KMS-11 (cell line): ENCODE data around the gene GRAMD2A.

Source experiments
- H2AFZ ChIP-seq: fragments of 200-600 bp; sonication (generic); 2 replicates; pipeline ENCODE4 v1.6.1; 2016; ENCODE audit warnings: antibody characterized with exemption, mixed run types, low read depth
- H3K27ac ChIP-seq: fragments of 200-600 bp; sonication (generic); 2 replicates; pipeline ENCODE4 v1.6.1; 2016; ENCODE audit warnings: mild to moderate bottlenecking, mixed run types
- H3K27me3 ChIP-seq: fragments of 200-600 bp; sonication (generic); 2 replicates; pipeline ENCODE4 v1.6.1; 2017; ENCODE audit warnings: mild to moderate bottlenecking, low read depth, mixed run types, moderate library complexity; ENCODE audit not compliant: insufficient read depth
- H3K36me3 ChIP-seq: fragments of 200-600 bp; sonication (generic); 2 replicates; pipeline ENCODE4 v1.6.1; 2017; ENCODE audit warnings: mild to moderate bottlenecking, mixed run types; ENCODE audit not compliant: insufficient read depth
- H3K4me1 ChIP-seq: fragments of 200-600 bp; sonication (generic); 2 replicates; pipeline ENCODE4 v1.6.1; 2016; ENCODE audit warnings: mild to moderate bottlenecking, low read depth, mixed run types; ENCODE audit not compliant: poor library complexity, severe bottlenecking
- H3K4me2 ChIP-seq: fragments of 200-600 bp; sonication (generic); 2 replicates; pipeline ENCODE4 v1.7.0; 2016; ENCODE audit warnings: mild to moderate bottlenecking, mixed run types
- H3K4me3 ChIP-seq: fragments of 200-600 bp; sonication (generic); IDR thresholded peaks from 2 replicates; pipeline ENCODE4 v1.6.1; 2017; ENCODE audit warnings: low read depth, low read length, mixed read lengths; ENCODE audit not compliant: insufficient read depth
- H3K79me2 ChIP-seq: fragments of 200-600 bp; sonication (generic); 2 replicates; pipeline ENCODE4 v1.6.1; 2016; ENCODE audit warnings: low read depth, mixed run types; ENCODE audit not compliant: insufficient read depth
- H3K9ac ChIP-seq: fragments of 200-600 bp; sonication (generic); 2 replicates; pipeline ENCODE4 v1.6.1; 2016; ENCODE audit warnings: mild to moderate bottlenecking, mixed run types
- H4K20me1 ChIP-seq: fragments of 200-600 bp; sonication (generic); 2 replicates; pipeline ENCODE4 v1.6.1; 2016; ENCODE audit warnings: mild to moderate bottlenecking, mixed run types; ENCODE audit not compliant: insufficient read depth
- CTCF ChIP-seq: fragments of 200-600 bp; sonication (generic); conservative IDR thresholded peaks from 2 replicates; pipeline ENCODE4 v1.6.1; 2017; ENCODE audit warnings: low read depth, mild to moderate bottlenecking, antibody characterized with exemption, low read length, moderate library complexity, mixed read lengths

GRAMD2A gene

GRCh38 chr15:72233769-72234168, 36.2 kb upstream of the GRAMD2A start:
- Histone ChIP-seq H3K36me3 (no peaks in the 10 kb centered on the region), H3K4me1 (peaks cover 37% of the 10 kb centered on the region), H3K79me2 (peaks cover 28% of the 10 kb centered on the region), H3K27me3 (no peaks in the 10 kb centered on the region), H3K4me3 (no peak overlapping the region), H3K9ac (no peak overlapping the region), H3K4me2 (no peak overlapping the region), H3K27ac (no peak overlapping the region), H2AFZ (no peak overlapping the region), H4K20me1 (0 out of 2 replicates have a peak, but pooled peaks cover 6% of the 10 kb centered on the region)
- no peak for TF ChIP-seq CTCF

- Histone ChIP-seq H3K4me3 (no peak overlapping the region), H3K9ac (peak overlapping the region; percentile 98), H4K20me1 (peaks cover 11% of the 10 kb centered on the region; the same call in 1 of the 2 replicates), H3K27ac (peak overlapping the region; percentile 100), H3K4me2 (peak overlapping the region; percentile 58), H3K36me3 (no peaks in the 10 kb centered on the region), H3K4me1 (peaks cover 34% of the 10 kb centered on the region), H3K79me2 (peaks cover 44% of the 10 kb centered on the region), H3K27me3 (no peaks in the 10 kb centered on the region), H2AFZ (peak overlapping the region; percentile 52)
- TF ChIP-seq CTCF: no peak
Measured at GRCh38 chr15:72231833-72232478, 34.4 kb upstream of the GRAMD2A start.

- no peak within 1 kb of the TSS for H3K4me3 ChIP-seq
- H3K27me3 ChIP-seq: no peaks in the 10 kb centered on the region
- H4K20me1 ChIP-seq: peaks cover 12% of the 10 kb centered on the region; the same call in 1 of the 2 replicates
- peaks cover 34% of the 10 kb centered on the region for H3K4me1 ChIP-seq
- peak within 1 kb of the TSS; percentile 98 for H3K9ac ChIP-seq
- TF ChIP-seq CTCF: no peak
- peaks cover 51% of the 10 kb centered on the region for H3K79me2 ChIP-seq
- no peaks in the 10 kb centered on the region for H3K36me3 ChIP-seq
- H3K27ac ChIP-seq: peak within 1 kb of the TSS; percentile 100
- peak within 1 kb of the TSS; percentile 52 for H2AFZ ChIP-seq
- H3K4me2 ChIP-seq: peak within 1 kb of the TSS; percentile 98
Measured at GRCh38 chr15:72231066-72231832, 33.7 kb upstream of the GRAMD2A start, which contains the start of gene PKM. Gene PKM, minus strand, starts transcription at chr15:72231190. Its CDS starts 12,093 bp downstream, at chr15:72219097.

GRCh38 chr15:72230197-72231065, 32.8 kb upstream of the GRAMD2A start:
- H3K27me3 ChIP-seq: no peaks in the 10 kb centered on the region
- TF ChIP-seq CTCF: no peak
- H3K79me2 ChIP-seq: peaks cover 59% of the 10 kb centered on the region
- H3K27ac ChIP-seq: peak overlapping the region; percentile 100
- peak overlapping the region; percentile 98 for H3K9ac ChIP-seq
- peak overlapping the region; percentile 98 for H3K4me2 ChIP-seq
- H4K20me1 ChIP-seq: peaks cover 20% of the 10 kb centered on the region
- peaks cover 6% of the 10 kb centered on the region; the same call in 1 of the 2 replicates for H3K36me3 ChIP-seq
- no peak overlapping the region for H3K4me3 ChIP-seq
- no peak overlapping the region for H2AFZ ChIP-seq
- H3K4me1 ChIP-seq: peaks cover 42% of the 10 kb centered on the region
